SJCRH30 (cell line): ENCODE data around the gene NIN. TPM values are rescaled to one million over a fixed set of nuclear protein-coding genes. Genes with fewer than 3 reads are reported as not detected.
"Not testable (repeated sequence)": the region's sequence is repeated elsewhere in the genome, so short reads cannot be mapped to it uniquely, and the experiment has no call there.

Experiments used
- DNase-seq, 2 experiments: peaks; one replicate each; pipeline ENCODE4 v3.0.0-alpha.2; 2015 to 2020
- H3K27ac ChIP-seq: fragments of 250-450 bp; sonication (Bioruptor Pico); 2 replicates; pipeline ENCODE4 v1.5.1; 2020; ENCODE audit warnings: mild to moderate bottlenecking, moderate library complexity
- H3K27me3 ChIP-seq: fragments of 250-450 bp; sonication (Bioruptor Pico); 2 replicates; pipeline ENCODE4 v1.5.1; 2020; ENCODE audit warnings: mild to moderate bottlenecking, moderate library complexity
- H3K36me3 ChIP-seq: fragments of 250-450 bp; sonication (Bioruptor Pico); 2 replicates; pipeline ENCODE4 v1.5.1; 2020; ENCODE audit warnings: mild to moderate bottlenecking, moderate library complexity
- H3K4me1 ChIP-seq: fragments of 250-450 bp; sonication (Bioruptor Pico); 2 replicates; pipeline ENCODE4 v1.5.1; 2020; ENCODE audit warnings: mild to moderate bottlenecking, moderate library complexity
- H3K4me3 ChIP-seq: fragments of 250-450 bp; sonication (Bioruptor Pico); 2 replicates; pipeline ENCODE4 v1.5.1; 2020; ENCODE audit warnings: mild to moderate bottlenecking, moderate library complexity
- H3K9me3 ChIP-seq: fragments of 250-450 bp; sonication (Bioruptor Pico); replicated peaks from 2 replicates; pipeline ENCODE4 v1.5.1; 2020; ENCODE audit warnings: mild to moderate bottlenecking, moderate library complexity
- total RNA-seq: library from RNA; depleted of rRNA; stranded (reverse); fragments of >200 nt; shearing (Covaris generic); gene quantifications from 2 replicates; pipeline ENCODE4 v1.2.3, GENCODE V29; 2014

NIN gene
- total RNA-seq, 1 experiment from 2014 or later, result 34.3 TPM

DNA sequence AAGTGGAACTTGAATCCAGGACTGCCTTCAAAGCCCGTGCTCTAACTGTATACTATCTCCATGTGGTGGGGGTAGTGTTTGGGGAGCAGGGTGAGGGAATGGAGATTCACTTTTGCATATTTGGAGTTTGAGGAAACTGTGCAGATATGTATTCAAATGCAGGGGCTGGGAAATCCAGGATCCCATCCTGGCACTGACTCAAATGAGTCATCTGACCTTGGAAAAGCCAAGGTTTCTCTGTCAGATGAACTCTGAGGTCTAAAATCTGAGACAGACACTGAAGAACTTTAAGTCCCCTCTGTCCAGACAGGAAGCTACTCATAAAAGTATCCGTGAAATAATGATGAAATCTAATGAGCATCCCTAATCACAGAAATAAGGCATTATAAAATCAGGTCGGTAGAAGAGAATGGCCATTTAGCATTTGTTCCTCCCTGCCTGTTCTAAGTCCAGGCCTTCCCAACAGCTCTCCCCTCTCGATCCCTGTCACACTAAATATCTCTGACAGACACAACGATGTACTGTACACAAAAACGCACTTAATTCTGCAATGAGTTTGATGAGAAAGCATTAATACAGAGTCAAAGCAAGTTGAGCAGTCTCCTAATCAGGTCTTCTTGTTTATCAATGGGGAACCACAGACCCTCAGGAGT, 14.4 kb downstream of the NIN start:
- peak in 1 of 2 experiments; percentile 26 for DNase-seq
- H3K4me3 ChIP-seq, result no peak overlapping the region
- no peak overlapping the region for H3K27ac ChIP-seq
- 0 out of 2 replicates have a peak, but pooled peaks cover 4% of the 10 kb centered on the region for H3K9me3 ChIP-seq
- no peaks in the 10 kb centered on the region for H3K27me3 ChIP-seq
- peaks cover 4% of the 10 kb centered on the region; the same call in 1 of the 2 replicates for H3K4me1 ChIP-seq
- no peaks in the 10 kb centered on the region; the same call in 1 of the 2 replicates for H3K36me3 ChIP-seq

- not testable (repeated sequence) for H3K4me3 ChIP-seq, H3K27ac ChIP-seq, H3K4me1 ChIP-seq, H3K36me3 ChIP-seq, H3K9me3 ChIP-seq, DNase-seq, H3K27me3 ChIP-seq
Measured at GRCh38 chr14:50815526-50815925, 15.4 kb downstream of the NIN start.

- H3K4me3 ChIP-seq, H3K27ac ChIP-seq, H3K9me3 ChIP-seq, H3K27me3 ChIP-seq, H3K4me1 ChIP-seq, H3K36me3 ChIP-seq, DNase-seq: not testable (repeated sequence)
Measured at GRCh38 chr14:50815058-50815457, 15.9 kb downstream of the NIN start.

GRCh38 chr14:50814161-50814560, 16.8 kb downstream of the NIN start:
- no peak for DNase-seq
- Histone ChIP-seq H3K9me3 (0 out of 2 replicates have a peak, but pooled peaks cover 4% of the 10 kb centered on the region), H3K27me3 (no peaks in the 10 kb centered on the region), H3K4me1 (peaks cover 4% of the 10 kb centered on the region; the same call in 1 of the 2 replicates), H3K36me3 (no peaks in the 10 kb centered on the region; the same call in 1 of the 2 replicates), H3K27ac (no peak overlapping the region), H3K4me3 (no peak overlapping the region)

GRCh38 chr14:50813544-50813863, 17.5 kb downstream of the NIN start:
- Histone ChIP-seq H3K27ac (no peak overlapping the region), H3K4me3 (no peak overlapping the region), H3K4me1 (peaks cover 4% of the 10 kb centered on the region; the same call in 1 of the 2 replicates), H3K27me3 (no peaks in the 10 kb centered on the region), H3K9me3 (0 out of 2 replicates have a peak, but pooled peaks cover 4% of the 10 kb centered on the region), H3K36me3 (no peaks in the 10 kb centered on the region; the same call in 1 of the 2 replicates)
- DNase-seq, result no peak

GRCh38 chr14:50812856-50813543, 18.0 kb downstream of the NIN start:
- H3K4me3 ChIP-seq, result no peak overlapping the region
- H3K9me3 ChIP-seq, result 0 out of 2 replicates have a peak, but pooled peaks cover 4% of the 10 kb centered on the region
- no peak for DNase-seq
- H3K27ac ChIP-seq, result no peak overlapping the region
- no peaks in the 10 kb centered on the region for H3K27me3 ChIP-seq
- H3K4me1 ChIP-seq, result peaks cover 4% of the 10 kb centered on the region; the same call in 1 of the 2 replicates
- H3K36me3 ChIP-seq, result no peaks in the 10 kb centered on the region; the same call in 1 of the 2 replicates

- 0 out of 2 replicates have a peak, but pooled peaks cover 4% of the 10 kb centered on the region for H3K9me3 ChIP-seq
- H3K27me3 ChIP-seq, result no peaks in the 10 kb centered on the region
- no peak overlapping the region for H3K4me3 ChIP-seq
- no peaks in the 10 kb centered on the region; the same call in 1 of the 2 replicates for H3K36me3 ChIP-seq
- H3K4me1 ChIP-seq, result peaks cover 4% of the 10 kb centered on the region; the same call in 1 of the 2 replicates
- H3K27ac ChIP-seq, result no peak overlapping the region
- DNase-seq, result no peak
Measured at GRCh38 chr14:50812180-50812579, 18.8 kb downstream of the NIN start.

DNA sequence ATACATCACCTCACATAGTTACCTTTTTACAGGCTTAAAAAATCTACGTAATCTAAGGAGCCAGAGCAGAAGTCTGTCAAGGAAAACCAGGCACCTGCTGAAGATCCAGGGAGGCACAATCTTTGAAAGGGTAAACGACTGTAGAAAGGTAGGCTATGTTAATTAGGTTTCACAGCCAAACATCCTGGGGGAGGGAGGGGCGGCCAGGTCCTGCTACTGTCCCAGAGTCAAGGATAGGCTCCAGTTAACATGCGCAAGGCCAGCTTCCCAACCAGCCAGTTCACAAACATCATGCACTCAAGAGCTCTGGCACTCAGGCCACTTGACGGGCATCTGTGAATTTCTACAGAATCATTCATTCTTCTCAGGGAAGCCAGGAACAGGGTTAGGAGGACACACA, 22.9 kb downstream of the NIN start:
- Histone ChIP-seq H3K9me3 (no peaks in the 10 kb centered on the region), H3K27ac (no peak overlapping the region), H3K27me3 (no peaks in the 10 kb centered on the region), H3K4me3 (no peak overlapping the region), H3K36me3 (no peaks in the 10 kb centered on the region; the same call in 1 of the 2 replicates), H3K4me1 (no peaks in the 10 kb centered on the region)
- no peak for DNase-seq

- Histone ChIP-seq H3K27ac (no peak overlapping the region), H3K4me3 (no peak overlapping the region)
- no peak for DNase-seq
Measured at GRCh38 chr14:50806241-50806933, 24.6 kb downstream of the NIN start.

DNA sequence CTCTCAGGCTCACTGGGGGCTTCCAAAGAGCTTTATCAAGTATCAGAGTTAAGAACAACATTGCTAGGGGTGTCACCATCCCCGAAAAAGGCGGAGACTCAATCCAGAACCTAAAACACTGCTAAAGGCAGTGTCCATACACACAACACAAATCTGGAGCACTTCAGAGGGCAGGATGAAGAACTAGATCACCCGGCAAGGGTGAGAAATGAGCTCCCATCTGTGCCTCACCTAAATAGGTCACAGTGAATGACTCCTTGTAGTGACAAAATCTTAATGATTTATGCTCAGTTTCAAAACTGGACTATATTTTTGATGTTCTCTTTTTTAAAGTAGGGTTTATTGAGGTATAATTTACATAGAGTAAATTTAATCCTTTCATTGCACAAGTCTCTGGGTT, 25.6 kb downstream of the NIN start:
- no peak overlapping the region for H3K27ac ChIP-seq
- no peak overlapping the region for H3K4me3 ChIP-seq
- no peaks in the 10 kb centered on the region for H3K27me3 ChIP-seq
- DNase-seq, result no peak
- H3K36me3 ChIP-seq, result no peaks in the 10 kb centered on the region
- H3K9me3 ChIP-seq, result no peaks in the 10 kb centered on the region
- H3K4me1 ChIP-seq, result no peaks in the 10 kb centered on the region

More at GRCh38 chr14:50806241-50806933, 24.6 kb downstream of the NIN start:
- Histone ChIP-seq H3K27me3 (no peaks in the 10 kb centered on the region), H3K36me3 (no peaks in the 10 kb centered on the region), H3K4me1 (no peaks in the 10 kb centered on the region), H3K9me3 (no peaks in the 10 kb centered on the region)

- DNase-seq, result no peak
- Histone ChIP-seq H3K27ac (no peak overlapping the region), H3K4me1 (no peaks in the 10 kb centered on the region), H3K27me3 (no peaks in the 10 kb centered on the region), H3K36me3 (no peaks in the 10 kb centered on the region), H3K4me3 (no peak overlapping the region), H3K9me3 (no peaks in the 10 kb centered on the region)
Measured at GRCh38 chr14:50804181-50804721, 26.7 kb downstream of the NIN start.

DNA sequence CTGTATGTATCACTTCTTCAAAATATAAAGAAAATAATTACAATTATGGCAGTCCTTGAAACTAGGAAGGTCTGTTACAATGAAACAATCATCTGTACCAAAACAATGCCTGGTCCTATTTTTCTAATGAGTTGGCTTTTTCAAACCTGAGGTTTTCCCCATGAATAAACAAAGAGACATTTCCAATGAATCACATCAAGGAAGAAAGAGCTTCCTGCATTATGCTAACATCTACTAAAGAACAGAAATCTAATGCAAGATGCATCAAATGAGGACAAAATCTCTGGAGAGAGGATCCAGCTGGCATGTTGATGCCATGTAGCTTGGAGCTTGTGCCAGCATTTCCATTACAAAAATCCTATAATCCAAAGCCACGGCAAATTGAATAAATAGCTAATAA, 29.3 kb downstream of the NIN start:
- Histone ChIP-seq H3K4me1 (no peaks in the 10 kb centered on the region), H3K36me3 (no peaks in the 10 kb centered on the region), H3K4me3 (no peak overlapping the region), H3K27ac (no peak overlapping the region), H3K27me3 (no peaks in the 10 kb centered on the region), H3K9me3 (no peaks in the 10 kb centered on the region)
- DNase-seq, result no peak

GRCh38 chr14:50800032-50800431, 30.9 kb downstream of the NIN start:
- Histone ChIP-seq H3K36me3 (no peaks in the 10 kb centered on the region), H3K9me3 (no peaks in the 10 kb centered on the region), H3K27ac (no peak overlapping the region), H3K27me3 (no peaks in the 10 kb centered on the region), H3K4me1 (no peaks in the 10 kb centered on the region), H3K4me3 (no peak overlapping the region)
- no peak for DNase-seq

GRCh38 chr14:50798048-50798421, 32.9 kb downstream of the NIN start:
- Histone ChIP-seq H3K4me1 (0 out of 2 replicates have a peak, but pooled peaks cover 4% of the 10 kb centered on the region), H3K36me3 (no peaks in the 10 kb centered on the region), H3K4me3 (no peak overlapping the region), H3K27me3 (no peaks in the 10 kb centered on the region), H3K27ac (no peak overlapping the region), H3K9me3 (no peaks in the 10 kb centered on the region)
- DNase-seq, result no peak
